ENCODE data around the gene AMHR2. TPM values are rescaled to one million over a fixed set of nuclear protein-coding genes. Genes with fewer than 3 reads are reported as not detected.

Gene AMHR2
- total and polyA plus RNA-seq, 3 donors from 2014 or later = 33.9 to 42.1 (median 39.0) TPM

DNA sequence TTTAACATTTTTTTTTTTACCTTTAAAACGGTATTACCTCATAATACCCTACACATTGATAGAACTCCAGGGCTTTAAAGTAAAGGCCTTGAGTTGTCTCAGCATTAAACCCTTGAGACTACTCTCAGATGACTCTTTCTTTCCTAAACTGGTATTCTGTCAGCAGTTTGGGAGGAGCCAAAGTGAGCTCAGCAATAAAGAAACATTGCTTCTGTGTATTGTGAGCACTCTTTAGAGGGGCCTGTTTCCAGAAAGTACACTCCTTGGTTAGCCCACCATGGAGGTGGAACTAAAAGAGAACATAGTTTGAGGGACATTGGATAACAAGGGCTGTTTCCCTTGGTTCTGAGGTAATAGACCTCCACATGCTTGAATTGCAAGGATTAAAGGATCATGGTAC is 55.2 kb downstream of the AMHR2 start:
- no peak for DNase-seq

DNA sequence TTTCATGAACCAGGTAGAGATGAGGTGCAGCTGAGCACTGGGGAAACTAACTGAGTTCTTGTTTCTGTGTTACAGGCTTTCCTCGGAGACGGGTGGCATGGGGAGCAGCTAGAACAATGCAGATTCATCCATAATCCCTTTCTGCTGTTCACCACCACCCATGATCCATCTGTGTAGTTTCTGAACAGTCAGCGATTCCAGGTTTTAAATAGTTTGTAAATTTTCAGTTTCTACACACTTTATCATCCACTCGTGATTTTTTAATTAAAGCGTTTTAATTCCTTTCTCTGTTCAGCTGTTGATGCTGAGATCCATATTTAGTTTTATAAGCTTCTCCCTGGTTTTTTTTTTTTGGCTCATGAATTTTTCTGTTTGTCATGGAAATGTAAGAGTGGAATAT is 55.7 kb downstream of the AMHR2 start:
- Histone ChIP-seq H3K9me3 (no peaks in the 10 kb centered on the region), H3K4me3 (no peak overlapping the region), H3K4me1 (peaks cover 38% of the 10 kb centered on the region), H3K36me3 (ENCODE audit: low read depth, missing control alignments) (no peaks in the 10 kb centered on the region), H3K27me3 (no peaks in the 10 kb centered on the region), H3K27ac (peak overlapping the region in 1 of 2 donors; percentile 11)
- no peak for DNase-seq
- intact Hi-C loops (cut with DNase I; ENCODE audit: low total_unique reads) = no loop called here
- WGBS, 2 donors = 61 to 75% methylated on average over 5 of the region's 5 CpGs
- no peak for TF ChIP-seq POLR2A (IDR thresholded peaks at IDR 0.05)
- TF ChIP-seq, protein P1, sequence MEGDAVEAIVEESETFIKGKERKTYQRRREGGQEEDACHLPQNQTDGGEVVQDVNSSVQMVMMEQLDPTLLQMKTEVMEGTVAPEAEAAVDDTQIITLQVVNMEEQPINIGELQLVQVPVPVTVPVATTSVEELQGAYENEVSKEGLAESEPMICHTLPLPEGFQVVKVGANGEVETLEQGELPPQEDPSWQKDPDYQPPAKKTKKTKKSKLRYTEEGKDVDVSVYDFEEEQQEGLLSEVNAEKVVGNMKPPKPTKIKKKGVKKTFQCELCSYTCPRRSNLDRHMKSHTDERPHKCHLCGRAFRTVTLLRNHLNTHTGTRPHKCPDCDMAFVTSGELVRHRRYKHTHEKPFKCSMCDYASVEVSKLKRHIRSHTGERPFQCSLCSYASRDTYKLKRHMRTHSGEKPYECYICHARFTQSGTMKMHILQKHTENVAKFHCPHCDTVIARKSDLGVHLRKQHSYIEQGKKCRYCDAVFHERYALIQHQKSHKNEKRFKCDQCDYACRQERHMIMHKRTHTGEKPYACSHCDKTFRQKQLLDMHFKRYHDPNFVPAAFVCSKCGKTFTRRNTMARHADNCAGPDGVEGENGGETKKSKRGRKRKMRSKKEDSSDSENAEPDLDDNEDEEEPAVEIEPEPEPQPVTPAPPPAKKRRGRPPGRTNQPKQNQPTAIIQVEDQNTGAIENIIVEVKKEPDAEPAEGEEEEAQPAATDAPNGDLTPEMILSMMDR (IDR thresholded peaks at IDR 0.05) = no peak

More for the DNA sequence above, 55.2 kb downstream of the AMHR2 start:
- TF ChIP-seq, protein P1 (IDR thresholded peaks at IDR 0.05) = no peak
- TF ChIP-seq POLR2A (IDR thresholded peaks at IDR 0.05) = no peak
- Histone ChIP-seq H3K36me3 (ENCODE audit: low read depth, missing control alignments) (no peaks in the 10 kb centered on the region), H3K4me1 (peaks cover 40% of the 10 kb centered on the region), H3K27ac (peak overlapping the region in 1 of 2 donors; percentile 11), H3K4me3 (no peak overlapping the region), H3K27me3 (no peaks in the 10 kb centered on the region), H3K9me3 (no peaks in the 10 kb centered on the region)
- intact Hi-C loops (cut with DNase I; ENCODE audit: low total_unique reads) = no loop called here
- 40 to 62% methylated on average over 1 of the region's 1 CpG for WGBS, 2 donors

DNA sequence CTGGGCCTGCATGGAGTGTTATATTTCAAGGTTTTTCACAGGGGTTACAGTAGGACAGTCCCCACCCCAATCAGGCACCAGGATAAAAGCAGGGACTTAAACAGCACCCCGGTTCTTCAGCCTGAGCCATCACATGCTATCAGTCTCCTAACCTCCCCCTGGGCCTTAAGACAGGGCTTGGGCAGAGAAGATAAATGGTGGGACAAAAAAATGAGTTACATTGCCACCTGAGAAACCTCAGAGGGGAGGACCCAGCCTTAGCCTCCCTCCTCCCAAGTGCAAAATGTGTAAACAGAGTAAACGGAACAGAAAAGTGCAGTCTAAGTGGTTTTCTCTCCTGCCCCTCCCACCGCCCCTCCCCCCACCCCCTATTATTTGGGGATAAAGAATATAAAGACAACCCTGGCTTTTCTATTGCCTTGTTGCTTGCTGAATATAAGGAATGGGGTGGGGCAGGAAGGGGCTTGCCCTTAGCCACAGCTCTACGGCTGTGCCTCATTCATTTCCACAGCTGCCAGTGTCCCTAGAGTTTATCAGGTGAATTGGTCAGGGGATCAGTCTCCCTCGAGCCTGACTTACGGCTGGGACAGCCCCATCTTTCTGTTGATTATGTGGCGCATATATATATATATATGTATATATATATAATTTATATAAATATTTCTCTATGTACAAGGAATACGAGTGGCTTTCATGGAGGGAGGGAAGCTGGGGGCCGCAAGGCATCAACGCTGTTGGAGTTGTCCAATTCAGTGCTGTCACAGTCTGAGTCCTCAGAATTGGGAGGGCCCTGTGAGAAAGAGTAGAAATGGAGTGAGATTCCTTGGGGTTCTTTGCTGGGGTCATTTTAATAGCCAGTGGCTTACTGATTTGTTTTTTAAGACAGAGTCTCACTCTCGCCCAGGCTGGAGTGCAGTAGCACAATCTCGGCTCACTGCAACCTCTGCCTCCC is 57.1 kb downstream of the AMHR2 start:
- intact Hi-C loops (cut with DNase I; ENCODE audit: low total_unique reads) = no loop called here
- Histone ChIP-seq H3K4me3 (no peak overlapping the region), H3K4me1 (peaks cover 24% of the 10 kb centered on the region), H3K9me3 (no peaks in the 10 kb centered on the region), H3K27me3 (no peaks in the 10 kb centered on the region), H3K36me3 (ENCODE audit: low read depth, missing control alignments) (no peaks in the 10 kb centered on the region), H3K27ac (peak overlapping the region; percentile 14 to 50)
- WGBS, 2 donors = 62 to 66% methylated on average over 12 of the region's 12 CpGs
- TF ChIP-seq, protein P1 (IDR thresholded peaks at IDR 0.05) = no peak
- no peak for TF ChIP-seq POLR2A (IDR thresholded peaks at IDR 0.05)
- DNase-seq = no peak

Other genes starting within 250 kb of the AMHR2 start
- 10 to 100 TPM; 19.8 to 27.2 TPM for gene ZNF740, start 243.1 kb upstream of the AMHR2 start, total RNA-seq
- 15.6 TPM for gene ZNF740, start 243.1 kb upstream of the AMHR2 start, polyA plus RNA-seq (ENCODE audit: insufficient read depth, low read depth, low replicate concordance)
- gene CSAD, start 242.9 kb upstream of the AMHR2 start, total RNA-seq = 10 to 100 TPM; 73.9 to 93.7 TPM
- 34.9 TPM for gene CSAD, start 242.9 kb upstream of the AMHR2 start, polyA plus RNA-seq (ENCODE audit: insufficient read depth, low read depth, low replicate concordance)
- 1 to 10 TPM in 1 of 2 donors, under 1 TPM in 1; 0.24 to 1.2 TPM for gene ITGB7, start 216.6 kb upstream of the AMHR2 start, total RNA-seq
- gene ITGB7, start 216.6 kb upstream of the AMHR2 start, polyA plus RNA-seq (ENCODE audit: insufficient read depth, low read depth, low replicate concordance) = 3.7 TPM
- gene RARG, start 191.6 kb upstream of the AMHR2 start, total RNA-seq = 10 to 100 TPM; 12.1 to 12.5 TPM
- 13.6 TPM for gene RARG, start 191.6 kb upstream of the AMHR2 start, polyA plus RNA-seq (ENCODE audit: insufficient read depth, low read depth, low replicate concordance)
- 10 to 100 TPM; 16.5 to 24.5 TPM for gene ESPL1, start 155.6 kb upstream of the AMHR2 start, total RNA-seq
- 30.5 TPM for gene ESPL1, start 155.6 kb upstream of the AMHR2 start, polyA plus RNA-seq (ENCODE audit: insufficient read depth, low read depth, low replicate concordance)
- 100 to 1,000 TPM; 430 to 494 TPM for gene PFDN5, start 128.3 kb upstream of the AMHR2 start, total RNA-seq
- 797 TPM for gene PFDN5, start 128.3 kb upstream of the AMHR2 start, polyA plus RNA-seq (ENCODE audit: insufficient read depth, low read depth, low replicate concordance)
- gene MYG1, start 124.2 kb upstream of the AMHR2 start, total RNA-seq = 100 to 1,000 TPM; 106 to 117 TPM
- gene MYG1, start 124.2 kb upstream of the AMHR2 start, polyA plus RNA-seq (ENCODE audit: insufficient read depth, low read depth, low replicate concordance) = 287 TPM
- gene AAAS, start 102.2 kb upstream of the AMHR2 start, total RNA-seq = 100 to 1,000 TPM in 1 of 2 donors, 10 to 100 TPM in 1; 98.0 to 110 TPM
- gene AAAS, start 102.2 kb upstream of the AMHR2 start, polyA plus RNA-seq (ENCODE audit: insufficient read depth, low read depth, low replicate concordance) = 79.3 TPM
- gene SP7, start 87.5 kb upstream of the AMHR2 start, total RNA-seq = 1 to 10 TPM in 1 of 2 donors, under 1 TPM in 1; 0.56 to 1.2 TPM
- 2.3 TPM for gene SP7, start 87.5 kb upstream of the AMHR2 start, polyA plus RNA-seq (ENCODE audit: insufficient read depth, low read depth, low replicate concordance)
- 10 to 100 TPM; 75.4 to 86.0 TPM for gene SP1, start 43.7 kb upstream of the AMHR2 start, total RNA-seq
- 58.6 TPM for gene SP1, start 43.7 kb upstream of the AMHR2 start, polyA plus RNA-seq (ENCODE audit: insufficient read depth, low read depth, low replicate concordance)
- 10 to 100 TPM; 43.4 to 48.5 TPM for gene PRR13, start 17.9 kb downstream of the AMHR2 start, total RNA-seq
- 120 TPM for gene PRR13, start 17.9 kb downstream of the AMHR2 start, polyA plus RNA-seq (ENCODE audit: insufficient read depth, low read depth, low replicate concordance)
- 100 to 1,000 TPM; 553 to 632 TPM for gene PCBP2, start 28.2 kb downstream of the AMHR2 start, total RNA-seq
- gene PCBP2, start 28.2 kb downstream of the AMHR2 start, polyA plus RNA-seq (ENCODE audit: insufficient read depth, low read depth, low replicate concordance) = 1,065 TPM
- gene MAP3K12, start 75.6 kb downstream of the AMHR2 start, total RNA-seq = 10 to 100 TPM; 52.2 to 56.7 TPM
- gene MAP3K12, start 75.6 kb downstream of the AMHR2 start, polyA plus RNA-seq (ENCODE audit: insufficient read depth, low read depth, low replicate concordance) = 28.5 TPM
- gene TARBP2, start 77.4 kb downstream of the AMHR2 start, total RNA-seq = 10 to 100 TPM; 67.6 to 73.1 TPM
- 37.8 TPM for gene TARBP2, start 77.4 kb downstream of the AMHR2 start, polyA plus RNA-seq (ENCODE audit: insufficient read depth, low read depth, low replicate concordance)
- 1 to 10 TPM in 1 of 2 donors, not detected in 1; 1.2 TPM for gene NPFF, start 83.6 kb downstream of the AMHR2 start, total RNA-seq
- gene NPFF, start 83.6 kb downstream of the AMHR2 start, polyA plus RNA-seq (ENCODE audit: insufficient read depth, low read depth, low replicate concordance) = not detected
- gene ATF7, start 202.5 kb downstream of the AMHR2 start, total RNA-seq = 10 to 100 TPM; 55.1 to 59.8 TPM
- 31.6 TPM for gene ATF7, start 202.5 kb downstream of the AMHR2 start, polyA plus RNA-seq (ENCODE audit: insufficient read depth, low read depth, low replicate concordance)

All from testis (tissue), 3 donors.